ENCODE measurements around the gene PCIF1. TPM values are rescaled to one million over a fixed set of nuclear protein-coding genes. Genes with fewer than 3 reads are reported as not detected.
A peak's percentile ranks its signal among the peaks of the same experiment; 100 is the strongest.

PCIF1 gene
- total and polyA plus RNA-seq, 8 donors, result 26.1 to 50.8 (median 44.0) TPM

DNA sequence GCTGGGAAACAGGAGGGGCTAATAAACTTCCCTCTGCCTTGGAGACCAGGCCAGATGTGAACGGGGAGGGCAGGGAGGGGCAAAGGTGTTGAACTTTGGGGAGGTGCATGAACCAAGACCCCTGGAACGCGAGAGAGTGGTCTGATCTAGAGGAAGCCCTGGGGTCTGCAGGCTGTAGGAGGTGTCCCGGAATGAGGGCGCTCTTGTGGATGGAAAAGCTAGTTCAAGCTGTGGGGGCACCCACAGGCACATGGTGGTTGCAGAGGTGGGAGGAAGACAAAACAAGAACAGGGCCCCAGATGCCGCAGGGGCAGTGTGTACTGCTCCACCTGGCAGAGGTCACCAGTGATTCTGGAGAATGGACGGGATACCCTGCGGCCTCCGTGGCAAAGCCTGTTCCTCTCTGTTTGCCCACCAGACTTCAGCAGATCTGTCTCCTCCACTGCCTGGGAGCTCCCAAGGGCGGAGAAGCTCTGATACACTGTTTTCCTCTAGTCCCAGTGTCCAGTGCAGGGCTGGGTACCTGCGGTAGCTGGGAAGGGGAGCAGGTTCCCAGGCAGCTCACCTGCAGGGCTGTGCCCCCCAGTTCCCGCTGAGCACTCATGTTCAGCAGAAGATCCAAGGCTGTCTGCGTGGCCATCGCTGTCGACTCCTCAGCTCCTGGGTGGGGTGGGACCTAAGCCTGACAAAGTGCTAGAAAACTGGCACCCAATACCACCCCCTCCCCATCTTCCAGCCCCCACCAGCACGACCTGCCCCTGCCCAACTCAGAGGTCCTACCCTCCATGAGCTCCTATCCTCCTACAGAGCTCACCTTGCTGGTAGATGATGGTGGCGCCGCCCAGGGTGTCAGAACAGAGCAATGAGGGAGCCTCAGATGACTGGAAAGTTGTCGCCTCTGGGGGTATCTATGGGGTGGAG lies 22.8 kb downstream of the PCIF1 start:
- TF ChIP-seq, protein P1, sequence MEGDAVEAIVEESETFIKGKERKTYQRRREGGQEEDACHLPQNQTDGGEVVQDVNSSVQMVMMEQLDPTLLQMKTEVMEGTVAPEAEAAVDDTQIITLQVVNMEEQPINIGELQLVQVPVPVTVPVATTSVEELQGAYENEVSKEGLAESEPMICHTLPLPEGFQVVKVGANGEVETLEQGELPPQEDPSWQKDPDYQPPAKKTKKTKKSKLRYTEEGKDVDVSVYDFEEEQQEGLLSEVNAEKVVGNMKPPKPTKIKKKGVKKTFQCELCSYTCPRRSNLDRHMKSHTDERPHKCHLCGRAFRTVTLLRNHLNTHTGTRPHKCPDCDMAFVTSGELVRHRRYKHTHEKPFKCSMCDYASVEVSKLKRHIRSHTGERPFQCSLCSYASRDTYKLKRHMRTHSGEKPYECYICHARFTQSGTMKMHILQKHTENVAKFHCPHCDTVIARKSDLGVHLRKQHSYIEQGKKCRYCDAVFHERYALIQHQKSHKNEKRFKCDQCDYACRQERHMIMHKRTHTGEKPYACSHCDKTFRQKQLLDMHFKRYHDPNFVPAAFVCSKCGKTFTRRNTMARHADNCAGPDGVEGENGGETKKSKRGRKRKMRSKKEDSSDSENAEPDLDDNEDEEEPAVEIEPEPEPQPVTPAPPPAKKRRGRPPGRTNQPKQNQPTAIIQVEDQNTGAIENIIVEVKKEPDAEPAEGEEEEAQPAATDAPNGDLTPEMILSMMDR (IDR thresholded peaks at IDR 0.05), result no peak
- H3K27ac ChIP-seq, result no peak overlapping the region
- H3K4me3 ChIP-seq, result no peak overlapping the region
- no peaks in the 10 kb centered on the region for H3K9me3 ChIP-seq
- H3K36me3 ChIP-seq, result peaks cover 0 to 96% of the 10 kb centered on the region in 2 donors
- intact Hi-C loops (cut with DNase I), result no loop called here
- DNase-seq, result no peak
- ATAC-seq, result no peak
- no peaks in the 10 kb centered on the region for H3K27me3 ChIP-seq
- no peaks in the 10 kb centered on the region for H3K4me1 ChIP-seq

DNA sequence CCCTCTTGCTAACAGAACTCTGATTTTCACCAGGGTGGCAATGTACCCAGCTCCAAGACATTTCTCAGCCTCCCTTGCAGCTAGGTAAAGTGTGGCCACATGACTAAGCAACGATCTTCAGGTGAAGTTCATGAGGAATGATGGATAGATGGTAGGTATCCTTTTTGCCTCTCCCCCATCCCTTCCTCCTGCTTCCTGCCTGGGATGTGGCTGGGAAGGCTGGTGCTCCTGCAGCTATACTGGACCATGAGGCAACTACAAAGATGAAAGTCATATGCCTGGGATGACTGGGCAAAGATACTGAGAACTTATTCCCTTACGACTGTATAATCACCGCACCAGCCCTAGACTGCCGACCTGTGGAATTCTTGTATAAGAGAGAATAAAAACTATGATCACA lies 24.1 kb downstream of the PCIF1 start:
- Histone ChIP-seq H3K27me3 (no peaks in the 10 kb centered on the region), H3K4me3 (no peak overlapping the region), H3K36me3 (peaks cover 0 to 96% of the 10 kb centered on the region in 2 donors), H3K4me1 (no peaks in the 10 kb centered on the region), H3K9me3 (no peaks in the 10 kb centered on the region), H3K27ac (no peak overlapping the region)
- no peak for DNase-seq
- intact Hi-C loops (cut with DNase I), result no loop called here
- ATAC-seq, result no peak
- TF ChIP-seq, protein P1 (IDR thresholded peaks at IDR 0.05), result no peak

DNA sequence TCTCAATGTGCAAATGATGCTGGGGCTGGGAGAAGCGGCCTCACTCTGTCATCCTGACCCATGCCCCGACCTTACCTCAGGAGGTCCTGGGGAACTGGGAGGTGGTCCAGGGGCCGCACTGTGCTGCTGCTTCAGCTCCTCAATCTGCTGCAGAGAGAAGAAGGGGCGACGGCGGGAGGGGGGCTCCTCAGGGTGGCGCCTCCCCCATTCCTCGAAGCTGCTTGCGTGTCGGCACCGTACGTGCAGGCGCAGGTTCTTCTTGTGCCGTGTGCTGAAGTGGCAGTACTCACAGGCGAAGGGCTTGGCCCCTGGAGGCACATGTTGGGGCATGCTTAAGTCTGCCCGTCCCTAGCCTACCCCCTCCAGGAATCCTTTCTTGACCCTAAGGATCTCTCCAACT lies 24.6 kb downstream of the PCIF1 start:
- DNase-seq (peak in 1 of 4 donors; percentile 25), ATAC-seq (no peak)
- no peaks in the 10 kb centered on the region for H3K27me3 ChIP-seq
- no peaks in the 10 kb centered on the region for H3K9me3 ChIP-seq
- intact Hi-C loops (cut with DNase I), result no loop called here
- H3K4me3 ChIP-seq, result no peak overlapping the region
- TF ChIP-seq, protein P1 (IDR thresholded peaks at IDR 0.05), result no peak
- no peak overlapping the region for H3K27ac ChIP-seq
- H3K4me1 ChIP-seq, result no peaks in the 10 kb centered on the region
- peaks cover 0 to 96% of the 10 kb centered on the region in 2 donors for H3K36me3 ChIP-seq

DNA sequence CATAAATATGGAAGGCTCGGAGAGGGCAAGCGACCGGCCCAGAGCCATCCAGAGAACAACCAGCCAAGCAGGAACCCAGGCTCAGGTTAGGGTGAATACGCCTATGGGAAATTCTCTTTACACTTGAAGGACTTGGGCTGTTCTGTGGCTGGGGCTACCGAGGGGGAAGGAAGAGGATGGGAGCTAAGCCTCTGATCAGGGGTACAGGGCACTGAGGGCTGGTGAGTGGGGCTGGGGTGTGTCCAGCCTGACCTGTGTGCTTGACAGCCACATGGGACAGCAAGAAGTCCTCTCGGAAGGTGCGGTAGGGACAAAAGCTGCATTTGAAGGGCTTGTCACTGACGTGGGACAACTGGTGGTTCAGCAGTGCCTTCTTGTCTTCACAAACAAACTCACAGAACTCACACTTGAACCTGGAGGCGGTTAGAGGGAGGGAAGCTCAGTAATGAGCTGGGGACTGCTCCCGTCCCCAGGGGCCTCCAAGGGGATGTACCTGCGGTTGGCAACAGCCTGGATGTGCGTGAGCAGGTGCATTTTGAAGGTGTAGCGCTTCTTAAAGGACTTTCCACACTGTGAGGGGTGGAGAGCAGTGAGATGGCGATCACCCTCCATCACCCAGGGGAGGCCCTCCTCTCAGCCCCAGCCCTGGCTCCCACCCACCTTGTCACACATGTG lies 25.6 kb downstream of the PCIF1 start:
- H3K4me1 ChIP-seq, result no peaks in the 10 kb centered on the region
- no peak overlapping the region for H3K4me3 ChIP-seq
- ATAC-seq, result no peak
- DNase-seq, result peak in 1 of 4 donors; percentile 19
- H3K36me3 ChIP-seq, result peaks cover 0 to 100% of the 10 kb centered on the region in 2 donors
- intact Hi-C loops (cut with DNase I), result no loop called here
- no peak overlapping the region for H3K27ac ChIP-seq
- TF ChIP-seq, protein P1 (IDR thresholded peaks at IDR 0.05), result no peak
- H3K9me3 ChIP-seq, result no peaks in the 10 kb centered on the region
- H3K27me3 ChIP-seq, result no peaks in the 10 kb centered on the region
